Sigmoid colon (tissue), 7 donors: ENCODE results near the gene SORCS2. TPM values are rescaled to one million over a fixed set of nuclear protein-coding genes. Genes with fewer than 3 reads are reported as not detected.

Experiments used
- DNase-seq: peaks from one replicate; pipeline ENCODE4 v3.0.0-alpha.2; 2019
- H3K27ac ChIP-seq, 4 donors: fragments of 200-600 bp; sonication (generic); one replicate each; pipeline ENCODE4 v1.5.1; 2016 to 2019; ENCODE audit warnings: mild to moderate bottlenecking in 1 of 4
- H3K27me3 ChIP-seq, 3 donors: fragments of 200-600 bp; sonication (generic); one replicate each; pipeline ENCODE4 v1.5.1; 2019; ENCODE audit warnings: mild to moderate bottlenecking in 1 of 3
- H3K36me3 ChIP-seq, 4 donors: fragments of 200-600 bp; sonication (generic); one replicate each; pipeline ENCODE4 v1.5.1; 2016 to 2019
- H3K4me1 ChIP-seq, 4 donors: fragments of 200-600 bp; sonication (generic); one replicate each; pipeline ENCODE4 v1.5.1; 2017 to 2019
- H3K4me3 ChIP-seq, 4 donors: fragments of 200-600 bp; sonication (generic); one replicate each; pipeline ENCODE4 v1.5.1; 2017 to 2019; ENCODE audit warnings: mild to moderate bottlenecking in 2 of 4, moderate library complexity in 1 of 4
- H3K9me3 ChIP-seq, 4 donors: fragments of 200-600 bp in 3 of 4; sonication (generic) in 3 of 4; one replicate each; pipeline versions ENCODE4 v1.5.1 to v1.6.1; 2013 to 2019
- EP300 ChIP-seq, 4 donors: sonication (generic); formaldehyde crosslinking; IDR thresholded peaks; one replicate each; pipeline ENCODE4 v1.6.1; 2017; ENCODE audit warnings: antibody characterized with exemption in 4 of 4
- POLR2A ChIP-seq, 2 donors: fragments of 450-650 bp; IDR thresholded peaks; one replicate each; pipeline ENCODE4 v1.6.1; 2016; ENCODE audit warnings: antibody characterized with exemption in 2 of 2, mild to moderate bottlenecking in 2 of 2, moderate library complexity in 2 of 2
- POLR2AphosphoS5 ChIP-seq, 4 donors: sonication (generic); formaldehyde crosslinking; IDR thresholded peaks; one replicate each; pipeline ENCODE4 v1.6.1; 2017; ENCODE audit warnings: antibody characterized with exemption in 4 of 4
- WGBS, 2 donors: extraction: QIAGEN DNeasy Blood & Tissue Kit; methylation state at CpG; one replicate each; pipeline ENCODE4 v1.1.7; 2013; 5-methylcytosine and 5-hydroxymethylcytosine counted together
- intact Hi-C: fragments of 100-400 bp; cut with DNase I; formaldehyde crosslinking; loops from one replicate; pipeline ENCODE4 v1.15.1; 2023
- polyA plus RNA-seq, 3 donors: library from polyadenylated mRNA; stranded (reverse); fragments of 200-250 nt; gene quantifications; one replicate each; pipeline ENCODE4 v1.2.3, GENCODE V29; 2013
- total RNA-seq, 4 donors: library from RNA; depleted of rRNA; stranded (reverse); fragments of >200 nt; gene quantifications; one replicate each; pipeline ENCODE4 v1.1.0, GENCODE V29; 2016
- TF ChIP-seq, protein P1 (sequence below), 4 experiments: fragments of 450-650 bp in 3 of 4; fragments of 200-600 bp in 1 of 4; IDR thresholded peaks; one replicate each; pipeline ENCODE4 v1.5.1; 2016 to 2019; ENCODE audit warnings: antibody characterized with exemption in 4 of 4, mild to moderate bottlenecking in 3 of 4, moderate library complexity in 2 of 4
- donor health status: healthy with polysubstance abuse.
- donor health status: Bipolar disorder and iron deficiency.
- donor health status: healthy.

The SORCS2 gene
- total and polyA plus RNA-seq, 7 donors = 1.8 to 6.4 (median 3.9) TPM; not detected in 2

DNA sequence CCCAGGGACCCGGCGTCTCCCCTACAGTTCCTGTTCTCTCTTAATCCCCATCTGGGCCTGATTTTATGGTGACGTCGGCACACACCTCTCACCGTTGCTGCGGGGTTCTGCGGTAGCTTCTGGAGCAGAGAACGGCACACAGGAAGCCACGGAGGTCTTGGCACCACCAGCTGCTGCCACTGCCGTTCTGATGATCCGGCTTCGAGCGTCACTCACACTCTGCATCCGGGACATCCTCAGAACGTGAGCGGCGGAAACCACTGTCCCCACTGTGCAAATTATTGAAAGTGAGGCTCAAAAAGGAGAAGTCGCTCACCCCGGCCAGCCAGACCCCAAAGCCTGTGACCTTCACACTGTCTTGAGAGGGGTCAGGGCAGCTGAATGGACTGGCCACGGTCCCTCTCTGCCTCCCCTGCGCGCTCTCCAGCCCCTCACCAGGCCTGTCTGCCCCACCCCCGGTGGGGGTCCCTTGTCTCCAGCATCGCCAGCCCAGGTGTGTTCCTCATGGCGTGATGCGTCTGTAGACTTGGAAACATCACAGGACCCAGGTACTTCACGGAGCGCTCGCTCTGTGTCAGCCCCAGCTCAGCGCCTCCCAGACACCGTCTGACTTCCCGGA is 546.2 kb downstream of the SORCS2 start:
- Histone ChIP-seq H3K4me3 (no peak overlapping the region), H3K36me3 (peaks cover 0 to 12% (median 0%) of the 10 kb centered on the region in 4 donors), H3K4me1 (peaks cover 0 to 10% (median 8%) of the 10 kb centered on the region in 4 donors), H3K27me3 (no peaks in the 10 kb centered on the region), H3K27ac (no peak overlapping the region), H3K9me3 (no peaks in the 10 kb centered on the region)
- TF ChIP-seq, protein P1, sequence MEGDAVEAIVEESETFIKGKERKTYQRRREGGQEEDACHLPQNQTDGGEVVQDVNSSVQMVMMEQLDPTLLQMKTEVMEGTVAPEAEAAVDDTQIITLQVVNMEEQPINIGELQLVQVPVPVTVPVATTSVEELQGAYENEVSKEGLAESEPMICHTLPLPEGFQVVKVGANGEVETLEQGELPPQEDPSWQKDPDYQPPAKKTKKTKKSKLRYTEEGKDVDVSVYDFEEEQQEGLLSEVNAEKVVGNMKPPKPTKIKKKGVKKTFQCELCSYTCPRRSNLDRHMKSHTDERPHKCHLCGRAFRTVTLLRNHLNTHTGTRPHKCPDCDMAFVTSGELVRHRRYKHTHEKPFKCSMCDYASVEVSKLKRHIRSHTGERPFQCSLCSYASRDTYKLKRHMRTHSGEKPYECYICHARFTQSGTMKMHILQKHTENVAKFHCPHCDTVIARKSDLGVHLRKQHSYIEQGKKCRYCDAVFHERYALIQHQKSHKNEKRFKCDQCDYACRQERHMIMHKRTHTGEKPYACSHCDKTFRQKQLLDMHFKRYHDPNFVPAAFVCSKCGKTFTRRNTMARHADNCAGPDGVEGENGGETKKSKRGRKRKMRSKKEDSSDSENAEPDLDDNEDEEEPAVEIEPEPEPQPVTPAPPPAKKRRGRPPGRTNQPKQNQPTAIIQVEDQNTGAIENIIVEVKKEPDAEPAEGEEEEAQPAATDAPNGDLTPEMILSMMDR (IDR thresholded peaks at IDR 0.05) = no peak
- TF ChIP-seq POLR2A (IDR thresholded peaks at IDR 0.05) (no peak), EP300 (IDR thresholded peaks at IDR 0.05) (no peak), POLR2AphosphoS5 (IDR thresholded peaks at IDR 0.05) (no peak)
- intact Hi-C loops = no loop called here
- DNase-seq = no peak
- WGBS, 2 donors = 90 to 93% methylated on average over 32 of the region's 32 CpGs

- H3K4me1 ChIP-seq = peaks cover 0 to 18% (median 15%) of the 10 kb centered on the region in 4 donors
- H3K36me3 ChIP-seq = peaks cover 0 to 12% (median 0%) of the 10 kb centered on the region in 4 donors
- H3K27me3 ChIP-seq = no peaks in the 10 kb centered on the region
- H3K4me3 ChIP-seq = no peak overlapping the region
- no peak overlapping the region for H3K27ac ChIP-seq
- no peaks in the 10 kb centered on the region for H3K9me3 ChIP-seq
- WGBS, 2 donors = 77 to 91% methylated on average over 37 of the region's 37 CpGs
- TF ChIP-seq, protein P1 (IDR thresholded peaks at IDR 0.05) = no peak
- no peak for TF ChIP-seq POLR2A (IDR thresholded peaks at IDR 0.05)
- TF ChIP-seq EP300 (IDR thresholded peaks at IDR 0.05) = no peak
- no peak for TF ChIP-seq POLR2AphosphoS5 (IDR thresholded peaks at IDR 0.05)
- no peak for DNase-seq
- intact Hi-C loops = no loop called here
Measured at GRCh38 chr4:7739077-7739917, 547.0 kb downstream of the SORCS2 start.

- no peak for DNase-seq
- intact Hi-C loops = no loop called here
- H3K4me1 ChIP-seq = peaks cover 0 to 20% (median 17%) of the 10 kb centered on the region in 4 donors
- no peak overlapping the region for H3K4me3 ChIP-seq
- WGBS, 2 donors = 81 to 86% methylated on average over 45 of the region's 45 CpGs
- no peak for TF ChIP-seq POLR2A (IDR thresholded peaks at IDR 0.05)
- no peak for TF ChIP-seq EP300 (IDR thresholded peaks at IDR 0.05)
- TF ChIP-seq POLR2AphosphoS5 (IDR thresholded peaks at IDR 0.05) = no peak
- TF ChIP-seq, protein P1 (IDR thresholded peaks at IDR 0.05) = no peak
- no peaks in the 10 kb centered on the region for H3K27me3 ChIP-seq
- H3K27ac ChIP-seq = no peak overlapping the region
- peaks cover 0 to 12% (median 0%) of the 10 kb centered on the region in 4 donors for H3K36me3 ChIP-seq
- H3K9me3 ChIP-seq = no peaks in the 10 kb centered on the region
Measured at GRCh38 chr4:7739918-7740865, 547.9 kb downstream of the SORCS2 start.

- Histone ChIP-seq H3K4me1 (peaks cover 0 to 20% (median 17%) of the 10 kb centered on the region in 4 donors), H3K27ac (no peak overlapping the region), H3K9me3 (no peaks in the 10 kb centered on the region), H3K4me3 (no peak overlapping the region), H3K27me3 (no peaks in the 10 kb centered on the region), H3K36me3 (peaks cover 0 to 12% (median 0%) of the 10 kb centered on the region in 4 donors)
- TF ChIP-seq, protein P1 (IDR thresholded peaks at IDR 0.05) = no peak
- TF ChIP-seq EP300 (IDR thresholded peaks at IDR 0.05) (no peak), POLR2AphosphoS5 (IDR thresholded peaks at IDR 0.05) (no peak), POLR2A (IDR thresholded peaks at IDR 0.05) (no peak)
- WGBS, 2 donors = 93% methylated on average over 19 of the region's 19 CpGs
- DNase-seq = no peak
- intact Hi-C loops = no loop called here
Measured at GRCh38 chr4:7740866-7741525, 548.7 kb downstream of the SORCS2 start.
